Astrocyte (in vitro differentiated cells and primary cell): ENCODE results near the gene IL16.

ENCODE experiments used
- CTCF ChIP-seq: IDR thresholded peaks from 2 replicates; pipeline ENCODE4 v1.5.1; 2011; ENCODE audit warnings: low read depth, mild to moderate bottlenecking, inconsistent platforms, low read length, moderate library complexity; ENCODE audit not compliant: insufficient read depth
- EZH2 ChIP-seq: IDR thresholded peaks from 2 replicates; pipeline ENCODE4 v1.6.1; 2012; ENCODE audit warnings: mild to moderate bottlenecking, low read length, inconsistent platforms; ENCODE audit not compliant: insufficient read depth

- TF ChIP-seq CTCF = no peak
- TF ChIP-seq EZH2 = no peak
Measured at GRCh38 chr15:81242778-81243177, 46.1 kb downstream of the IL16 start.
